ENCODE data around the gene APELA.

DNA sequence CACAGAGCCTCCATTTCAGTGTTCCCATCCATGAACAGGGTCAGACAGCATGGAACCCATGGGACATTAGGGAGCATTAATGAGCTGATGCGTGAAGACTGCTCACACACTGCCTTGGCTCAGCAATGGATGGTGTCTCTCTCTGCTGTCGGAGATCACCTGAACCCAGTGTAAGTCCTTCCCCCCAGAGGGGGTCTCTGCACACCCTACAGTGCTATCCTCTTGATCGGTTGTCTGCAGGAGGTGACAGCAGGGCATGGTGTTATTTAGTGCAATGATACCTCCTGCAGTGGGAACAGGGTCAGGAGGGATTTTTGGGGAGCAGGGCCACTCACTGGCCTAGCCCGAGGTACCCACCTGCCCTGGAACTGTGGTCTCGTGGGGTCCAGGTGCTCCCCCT is 25.6 kb downstream of the APELA start:
- TF ChIP-seq, protein P1, sequence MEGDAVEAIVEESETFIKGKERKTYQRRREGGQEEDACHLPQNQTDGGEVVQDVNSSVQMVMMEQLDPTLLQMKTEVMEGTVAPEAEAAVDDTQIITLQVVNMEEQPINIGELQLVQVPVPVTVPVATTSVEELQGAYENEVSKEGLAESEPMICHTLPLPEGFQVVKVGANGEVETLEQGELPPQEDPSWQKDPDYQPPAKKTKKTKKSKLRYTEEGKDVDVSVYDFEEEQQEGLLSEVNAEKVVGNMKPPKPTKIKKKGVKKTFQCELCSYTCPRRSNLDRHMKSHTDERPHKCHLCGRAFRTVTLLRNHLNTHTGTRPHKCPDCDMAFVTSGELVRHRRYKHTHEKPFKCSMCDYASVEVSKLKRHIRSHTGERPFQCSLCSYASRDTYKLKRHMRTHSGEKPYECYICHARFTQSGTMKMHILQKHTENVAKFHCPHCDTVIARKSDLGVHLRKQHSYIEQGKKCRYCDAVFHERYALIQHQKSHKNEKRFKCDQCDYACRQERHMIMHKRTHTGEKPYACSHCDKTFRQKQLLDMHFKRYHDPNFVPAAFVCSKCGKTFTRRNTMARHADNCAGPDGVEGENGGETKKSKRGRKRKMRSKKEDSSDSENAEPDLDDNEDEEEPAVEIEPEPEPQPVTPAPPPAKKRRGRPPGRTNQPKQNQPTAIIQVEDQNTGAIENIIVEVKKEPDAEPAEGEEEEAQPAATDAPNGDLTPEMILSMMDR (IDR thresholded peaks at IDR 0.05; ENCODE audit: poor library complexity), result no peak
- no peak for TF ChIP-seq EZH2 (IDR thresholded peaks at IDR 0.05; ENCODE audit: borderline replicate concordance)
